PC-3 (cell line): ENCODE results near the gene LDHAL6B.

Source experiments
- CTCF ChIP-seq: fragments of 300-600 bp; sonication (generic); conservative IDR thresholded peaks from 2 replicates; pipeline ENCODE4 v1.5.1; 2017; ENCODE audit warnings: antibody characterized with exemption, low read depth, mild to moderate bottlenecking, low read length
- EZH2 ChIP-seq: fragments of 300-600 bp; sonication (generic); IDR thresholded peaks from one replicate; pipeline ENCODE4 v1.6.1; 2017; ENCODE audit warnings: antibody characterized with exemption, mild to moderate bottlenecking, low read length; ENCODE audit not compliant: unreplicated experiment
- EZH2phosphoT487 ChIP-seq: fragments of 300-600 bp; sonication (generic); IDR thresholded peaks from 2 replicates; pipeline ENCODE4 v1.6.1; 2018; ENCODE audit warnings: mild to moderate bottlenecking, antibody characterized with exemption, low read length, borderline replicate concordance

GRCh38 chr15:59232476-59232875 is 25.8 kb downstream of the LDHAL6B start:
- TF ChIP-seq CTCF = no peak
- no peak for TF ChIP-seq EZH2phosphoT487
- TF ChIP-seq EZH2 = no peak
